HG03565 (cell line): ENCODE data around the gene STAG1.
"Not testable (repeated sequence)": the region's sequence is repeated elsewhere in the genome, so short reads cannot be mapped to it uniquely, and the experiment has no call there.

Source experiments
- ATAC-seq: cut with Tn5 transposase; IDR thresholded peaks from one replicate; pipeline ENCODE4 v1.9.1; 2021; ENCODE audit warnings: mild to moderate bottlenecking, moderate library complexity; ENCODE audit not compliant: unreplicated experiment

Gene STAG1

GRCh38 chr3:136653628-136654027 lies 98.5 kb downstream of the STAG1 start:
- ATAC-seq: no peak

GRCh38 chr3:136651581-136651980 lies 100.6 kb downstream of the STAG1 start:
- ATAC-seq: no peak

DNA sequence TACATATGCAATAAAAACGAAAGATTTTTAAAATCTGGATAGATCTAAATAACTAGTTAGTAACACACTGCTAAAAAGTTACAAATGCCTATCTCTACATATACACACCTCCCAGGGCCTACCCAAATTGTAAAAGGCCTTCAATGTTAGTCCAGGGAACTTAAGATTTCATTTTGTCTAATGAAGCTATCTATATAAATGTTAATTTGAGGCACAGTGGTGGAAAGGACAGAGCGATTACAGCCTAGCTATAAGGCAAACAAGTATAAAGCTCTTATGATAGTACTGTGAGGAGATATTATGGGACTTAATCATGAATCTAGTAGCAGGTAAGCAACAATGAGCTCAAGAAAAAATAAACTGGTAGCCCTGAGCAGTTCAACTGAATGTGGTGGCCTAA lies 101.7 kb downstream of the STAG1 start:
- ATAC-seq: no peak

GRCh38 chr3:136645915-136646314 lies 106.3 kb downstream of the STAG1 start:
- ATAC-seq: no peak

GRCh38 chr3:136644212-136644611 lies 108.0 kb downstream of the STAG1 start:
- no peak for ATAC-seq

DNA sequence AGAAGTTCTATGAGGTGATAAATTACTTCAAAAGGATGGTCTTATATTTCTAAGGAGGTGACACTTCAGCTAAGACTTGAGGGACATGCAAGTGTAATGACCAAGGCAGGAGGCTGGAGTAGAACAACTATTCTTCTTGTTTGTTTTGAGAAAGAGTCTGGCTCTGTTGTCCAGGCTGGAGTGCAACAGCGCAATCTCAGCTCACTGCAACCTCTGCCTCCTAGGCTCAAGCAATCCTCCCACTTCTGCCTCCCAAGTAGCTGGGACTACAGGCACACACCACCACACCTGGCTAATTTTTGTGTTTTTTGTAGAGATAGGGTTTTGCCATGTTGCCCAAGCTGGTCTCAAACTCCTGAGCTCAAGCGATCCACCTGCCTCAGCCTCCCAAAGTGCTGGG lies 108.8 kb downstream of the STAG1 start:
- not testable (repeated sequence) for ATAC-seq

GRCh38 chr3:136642711-136643110 lies 109.5 kb downstream of the STAG1 start:
- ATAC-seq: no peak

DNA sequence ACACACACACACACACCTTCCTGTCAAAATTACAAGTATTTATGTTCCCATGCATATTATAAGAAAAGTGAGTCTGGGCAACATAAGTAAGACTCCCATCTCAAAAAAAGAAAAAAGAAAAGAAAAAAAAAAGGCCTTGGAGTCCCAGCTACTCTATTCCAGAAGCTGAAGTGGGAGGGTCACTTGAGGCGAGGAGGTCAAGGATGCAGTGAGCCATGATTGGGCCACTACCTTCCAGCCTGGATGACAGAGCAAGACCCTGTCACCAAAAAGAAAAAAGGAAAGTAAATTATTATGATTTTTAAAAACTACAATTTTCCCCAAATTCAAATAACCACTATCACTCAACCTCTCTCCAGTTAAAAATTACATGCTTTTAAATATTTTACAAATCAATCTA lies 113.1 kb downstream of the STAG1 start:
- no peak for ATAC-seq

GRCh38 chr3:136637176-136637575 lies 115.0 kb downstream of the STAG1 start:
- no peak for ATAC-seq

GRCh38 chr3:136634821-136635220 lies 117.4 kb downstream of the STAG1 start:
- no peak for ATAC-seq

GRCh38 chr3:136632625-136633081 lies 119.5 kb downstream of the STAG1 start:
- ATAC-seq: no peak

GRCh38 chr3:136631424-136631823 lies 120.8 kb downstream of the STAG1 start:
- ATAC-seq: no peak

DNA sequence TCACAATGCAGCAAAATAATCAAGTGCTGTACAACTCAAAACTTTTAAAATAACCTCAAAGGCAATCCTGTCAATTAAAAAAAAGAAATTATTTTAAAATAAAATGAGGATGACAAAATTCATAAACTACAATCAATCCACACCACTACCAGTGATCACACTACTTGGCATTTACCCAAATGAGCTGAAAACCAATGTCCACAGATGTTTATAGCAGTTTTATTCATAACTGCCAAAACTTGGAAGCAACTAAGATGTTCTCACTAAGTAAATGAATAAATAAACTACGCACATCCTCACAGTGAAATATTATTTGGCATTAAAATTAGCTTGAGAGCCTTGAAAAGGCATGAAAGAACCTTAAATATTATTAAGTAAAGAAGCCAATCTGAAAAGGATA lies 121.3 kb downstream of the STAG1 start:
- ATAC-seq: no peak

- ATAC-seq: no peak
Observed at GRCh38 chr3:136626493-136626892, 125.7 kb downstream of the STAG1 start.

- ATAC-seq: no peak
Observed at GRCh38 chr3:136624894-136625815, 127.0 kb downstream of the STAG1 start.

GRCh38 chr3:136624371-136624770 lies 127.8 kb downstream of the STAG1 start:
- no peak for ATAC-seq

- ATAC-seq: no peak
Observed at GRCh38 chr3:136621628-136622027, 130.6 kb downstream of the STAG1 start.

GRCh38 chr3:136620436-136620835 lies 131.7 kb downstream of the STAG1 start:
- ATAC-seq: no peak

DNA sequence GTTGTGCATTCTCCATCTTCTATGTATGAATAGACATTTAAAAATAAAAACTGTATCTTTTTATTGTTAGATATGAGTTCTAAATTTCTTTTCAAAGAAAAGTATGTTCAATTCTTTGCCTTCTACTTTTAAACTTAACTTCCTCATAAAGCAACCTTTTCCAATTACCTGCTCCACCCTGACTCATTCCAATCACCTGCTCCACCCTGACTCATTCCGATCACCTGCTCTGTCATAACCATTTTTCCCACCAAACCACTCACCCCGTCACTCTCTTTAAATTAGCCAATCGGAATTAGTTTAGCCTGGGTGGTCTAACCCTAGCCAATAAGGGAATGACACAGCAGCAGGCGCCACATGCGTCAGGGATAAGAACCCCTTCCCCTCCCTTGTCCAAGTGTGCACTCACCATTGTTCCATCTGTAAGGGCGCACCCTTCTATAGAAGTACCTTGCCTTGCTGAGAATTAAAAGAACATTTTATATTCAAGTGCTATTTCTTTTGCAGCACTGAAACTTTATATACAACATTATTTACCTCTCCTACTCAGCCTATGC lies 134.1 kb downstream of the STAG1 start:
- not testable (repeated sequence) for ATAC-seq

GRCh38 chr3:136617198-136617597 lies 135.0 kb downstream of the STAG1 start:
- ATAC-seq: no peak

DNA sequence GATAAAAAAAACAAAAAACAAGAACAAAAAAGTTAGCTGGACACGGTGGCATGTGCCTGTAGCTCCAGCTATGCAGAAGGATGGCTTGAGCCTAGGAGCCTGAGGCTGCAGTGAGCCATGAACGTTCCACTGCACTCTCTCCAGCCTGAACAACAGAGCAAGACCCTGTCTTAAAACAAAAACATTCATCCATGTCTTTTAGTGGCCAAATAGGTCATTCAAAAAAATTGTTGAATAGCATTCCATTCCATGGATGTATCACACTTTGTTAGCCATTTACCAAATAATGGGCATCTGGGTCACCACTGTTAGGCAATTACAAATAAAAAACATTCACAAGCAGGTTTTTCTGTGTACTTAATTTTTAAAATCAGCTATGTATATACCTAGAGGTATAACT lies 139.7 kb downstream of the STAG1 start:
- no peak for ATAC-seq

- no peak for ATAC-seq
Observed at GRCh38 chr3:136606990-136607389, 145.2 kb downstream of the STAG1 start.
